Heart left ventricle (tissue), 16 donors: ENCODE data around the gene IFRD1. TPM values are rescaled to one million over a fixed set of nuclear protein-coding genes. Genes with fewer than 3 reads are reported as not detected.

Experiments used
- ATAC-seq, 4 donors: fragments of 200-7000 bp; cut with Tn5 transposase; one replicate each; pipeline ENCODE4 v1.9.1; 2020 to 2022; ENCODE audit warnings: moderate library complexity in 4 of 4, mild to moderate bottlenecking in 3 of 4, moderate number of reproducible peaks in 1 of 4
- DNase-seq, 5 donors: peaks; one replicate each; pipeline ENCODE4 v3.0.0-alpha.2; 2020
- H3K27ac ChIP-seq, 12 donors: fragments of 200-600 bp; sonication (generic) in 4 of 12; one replicate each; pipeline versions ENCODE4 v1.5.0 to v1.8.0; 2016 to 2022; ENCODE audit warnings: mild to moderate bottlenecking in 2 of 12
- H3K27me3 ChIP-seq, 9 donors: fragments of 200-600 bp; sonication (generic) in 2 of 9; one replicate each; pipeline versions ENCODE4 v1.5.1 to v1.8.0; 2016 to 2022; ENCODE audit warnings: mild to moderate bottlenecking in 3 of 9
- H3K36me3 ChIP-seq, 9 donors: fragments of 200-600 bp; sonication (generic) in 2 of 9; one replicate each; pipeline versions ENCODE4 v1.5.0 to v1.8.0; 2018 to 2022; ENCODE audit warnings: mild to moderate bottlenecking in 2 of 9
- H3K4me1 ChIP-seq, 12 donors: fragments of 200-600 bp; sonication (generic) in 4 of 12; one replicate each; pipeline versions ENCODE4 v1.5.0 to v1.8.0; 2016 to 2022; ENCODE audit warnings: mild to moderate bottlenecking in 3 of 12
- H3K4me3 ChIP-seq, 12 donors: fragments of 200-600 bp; sonication (generic) in 4 of 12; one replicate each; pipeline versions ENCODE4 v1.5.0 to v1.8.0; 2017 to 2022; ENCODE audit warnings: mild to moderate bottlenecking in 9 of 12, moderate library complexity in 4 of 12
- H3K9me3 ChIP-seq, 12 donors: fragments of 200-600 bp; sonication (generic) in 4 of 12; one replicate each; pipeline versions ENCODE4 v1.5.0 to v1.8.0; 2016 to 2022; ENCODE audit warnings: mild to moderate bottlenecking in 1 of 12
- CTCF ChIP-seq, 12 donors: fragments of 200-600 bp; sonication (generic) in 4 of 12; IDR thresholded peaks; one replicate each; pipeline versions ENCODE4 v1.5.0 to v1.8.0; 2018 to 2022; ENCODE audit warnings: antibody characterized with exemption in 12 of 12, mild to moderate bottlenecking in 5 of 12
- POLR2A ChIP-seq, 2 donors: fragments of 450-650 bp; IDR thresholded peaks; one replicate each; pipeline ENCODE4 v1.6.1; 2017; ENCODE audit warnings: antibody characterized with exemption in 2 of 2, mild to moderate bottlenecking in 2 of 2, moderate library complexity in 2 of 2
- WGBS, 4 donors: extraction: QIAGEN DNeasy Blood & Tissue Kit in 2 of 4; methylation state at CpG; one replicate each; pipeline versions ENCODE4 v1.1.5 to v1.1.7; 2013 to 2018; 5-methylcytosine and 5-hydroxymethylcytosine counted together
- intact Hi-C, 10 donors: fragments of 100-400 bp; cut with DNase I; formaldehyde crosslinking; loops; one replicate each; pipeline versions ENCODE4 v1.11.1 to v1.14.2; 2022
- polyA plus RNA-seq, 2 donors: library from polyadenylated mRNA; stranded (reverse); fragments of 200-250 nt; gene quantifications; one replicate each; pipeline ENCODE4 v1.2.3, GENCODE V29; 2013
- total RNA-seq, 9 donors: library from RNA; depleted of rRNA in 2 of 9; stranded (reverse); fragments of >200 nt in 2 of 9; fragmentation: NEBNext Ultra II Directional in 3 of 9; extraction: Animal tissue kit (Norgen Biotek cat#: 25700) in 3 of 9; gene quantifications; one replicate each; pipeline versions ENCODE4 v1.1.0 to v1.2.4, GENCODE V29; 2016 to 2023
- donor health status: ischemic (EF 13 %, LVEDD 7.1; RV severe dilation, severe dysfunction).
- donor health status: healthy with polysubstance abuse.
- donor health status: DM: no; HTN: yes; CAD: no.
- donor health status: DM: no; HTN: no; CAD: no.
- donor health status: ischemic (EF 25% LVEDD 6.9; RV normal size, moderate dysfunction).
- donor health status: ischemic (EF 25% LVEDD 5.7; RV mildly dilated, moderate dysfunction).
- donor health status: healthy.
- donor health status: DM: yes; HTN: yes; CAD: no.
- donor health status: ischemic (EF 35%, LVEDD 5.7; RV mildly dilated, moderate dysfunction).
- donor health status: nonischemic (EF 11% LVEDD 7.7; RV severe dilation, severe dysfunction).
- donor health status: DM: yes; HTN: yes; CAD: no.
- donor health status: PGD.
- donor health status: ischemic (EF 29% LVEDD 5.4; RV normal size, mild dysfunction).
- donor health status: nonischemic (EF 23%, LVEDD 6.1; RV moderate dilation, normal function).

Gene IFRD1
- total and polyA plus RNA-seq, 11 donors = 11.3 to 74.7 (median 28.1) TPM

- TF ChIP-seq CTCF (IDR thresholded peaks at IDR 0.05) (no peak), POLR2A (IDR thresholded peaks at IDR 0.05) (no peak)
- no peak overlapping the region for H3K27ac ChIP-seq
- DNase-seq (no peak), ATAC-seq (no peak)
- no peaks in the 10 kb centered on the region for H3K9me3 ChIP-seq
- no peaks in the 10 kb centered on the region for H3K36me3 ChIP-seq
- H3K27me3 ChIP-seq = no peaks in the 10 kb centered on the region
- WGBS, 4 donors = 76 to 83% (median 80%) methylated on average over 3 of the region's 3 CpGs
- intact Hi-C loops = loop anchor here in 2 of 10 donors (5.0 kb wide), 2 partner anchors 54 to 671 kb away; partner anchors contain the start of gene SMIM30 (in 1 of the 2)
- no peak overlapping the region for H3K4me3 ChIP-seq
- peaks cover 0 to 11% (median 6%) of the 10 kb centered on the region in 12 donors for H3K4me1 ChIP-seq
Measured at GRCh38 chr7:112446431-112446830, 3.8 kb upstream of the IFRD1 start.

DNA sequence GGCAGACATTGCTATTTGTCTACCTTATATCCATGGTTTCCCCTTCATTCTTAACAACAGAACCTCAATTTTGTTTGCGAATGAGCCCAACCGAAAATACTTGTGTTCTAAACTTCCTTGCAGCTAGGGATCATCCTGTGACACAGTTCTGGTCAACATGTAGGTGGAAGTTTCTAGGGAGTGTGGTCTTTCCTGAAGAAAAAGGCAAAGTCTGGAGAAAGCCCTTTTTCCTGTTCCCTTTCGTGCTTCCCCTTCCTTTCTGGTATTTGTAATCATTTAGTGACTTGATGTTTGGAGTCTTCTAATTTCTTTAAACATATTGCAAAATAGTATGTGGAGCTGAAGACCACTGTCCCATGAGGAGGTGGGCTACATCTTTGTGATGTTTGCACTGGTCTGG is 2.9 kb upstream of the IFRD1 start:
- TF ChIP-seq POLR2A (IDR thresholded peaks at IDR 0.05) = no peak
- TF ChIP-seq CTCF (IDR thresholded peaks at IDR 0.05) = no peak
- no peaks in the 10 kb centered on the region for H3K27me3 ChIP-seq
- H3K36me3 ChIP-seq = no peaks in the 10 kb centered on the region
- DNase-seq = no peak
- WGBS, 4 donors = 72 to 79% (median 76%) methylated on average over 3 of the region's 3 CpGs
- intact Hi-C loops = loop anchor here in 2 of 10 donors (5.0 kb wide), 2 partner anchors 55 to 670 kb away; partner anchors contain the start of gene SMIM30 (in 1 of the 2)
- H3K4me1 ChIP-seq = peaks cover 0 to 21% (median 9%) of the 10 kb centered on the region in 12 donors
- no peak overlapping the region for H3K4me3 ChIP-seq
- ATAC-seq = no peak
- no peak overlapping the region for H3K27ac ChIP-seq
- H3K9me3 ChIP-seq = no peaks in the 10 kb centered on the region

GRCh38 chr7:112448381-112448780 is 1.9 kb upstream of the IFRD1 start:
- no peaks in the 10 kb centered on the region for H3K27me3 ChIP-seq
- no peaks in the 10 kb centered on the region for H3K9me3 ChIP-seq
- no peak overlapping the region for H3K4me3 ChIP-seq
- H3K4me1 ChIP-seq = peaks cover 0 to 30% (median 15%) of the 10 kb centered on the region in 12 donors
- DNase-seq (no peak), ATAC-seq (no peak)
- intact Hi-C loops = loop anchor here in 2 of 10 donors (5.0 kb wide), 2 partner anchors 56 to 669 kb away; partner anchors contain the start of gene SMIM30 (in 1 of the 2)
- H3K27ac ChIP-seq = peak overlapping the region in 3 of 12 donors; percentile 21 to 99 (median 93)
- no peaks in the 10 kb centered on the region for H3K36me3 ChIP-seq
- WGBS, 4 donors = 79 to 90% (median 84%) methylated on average over 2 of the region's 2 CpGs
- TF ChIP-seq CTCF (IDR thresholded peaks at IDR 0.05) (no peak), POLR2A (IDR thresholded peaks at IDR 0.05) (no peak)

- H3K4me1 ChIP-seq = peaks cover 0 to 35% (median 19%) of the 10 kb centered on the region in 12 donors
- ATAC-seq (no peak), DNase-seq (no peak)
- 60 to 68% (median 62%) methylated on average over 3 of the region's 3 CpGs for WGBS, 4 donors
- no peaks in the 10 kb centered on the region for H3K27me3 ChIP-seq
- no peak for TF ChIP-seq CTCF (IDR thresholded peaks at IDR 0.05)
- TF ChIP-seq POLR2A (IDR thresholded peaks at IDR 0.05) = no peak
- H3K9me3 ChIP-seq = no peaks in the 10 kb centered on the region
- peak overlapping the region in 10 of 12 donors; percentile 88 to 100 (median 97) for H3K27ac ChIP-seq
- no peak overlapping the region for H3K4me3 ChIP-seq
- intact Hi-C loops = loop anchor here in 2 of 10 donors (5.0 kb wide), 2 partner anchors 57 to 668 kb away; partner anchors contain the start of gene SMIM30 (in 1 of the 2)
- no peaks in the 10 kb centered on the region for H3K36me3 ChIP-seq
Measured at GRCh38 chr7:112448891-112449290, 1.4 kb upstream of the IFRD1 start.
